HG03571 (cell line): ENCODE measurements around the gene PDLIM3.
"Not testable (repeated sequence)": the region's sequence is repeated elsewhere in the genome, so short reads cannot be mapped to it uniquely, and the experiment has no call there.

Source experiments
- ATAC-seq: cut with Tn5 transposase; IDR thresholded peaks from one replicate; pipeline ENCODE4 v1.9.1; 2021; ENCODE audit not compliant: unreplicated experiment

PDLIM3 gene

DNA sequence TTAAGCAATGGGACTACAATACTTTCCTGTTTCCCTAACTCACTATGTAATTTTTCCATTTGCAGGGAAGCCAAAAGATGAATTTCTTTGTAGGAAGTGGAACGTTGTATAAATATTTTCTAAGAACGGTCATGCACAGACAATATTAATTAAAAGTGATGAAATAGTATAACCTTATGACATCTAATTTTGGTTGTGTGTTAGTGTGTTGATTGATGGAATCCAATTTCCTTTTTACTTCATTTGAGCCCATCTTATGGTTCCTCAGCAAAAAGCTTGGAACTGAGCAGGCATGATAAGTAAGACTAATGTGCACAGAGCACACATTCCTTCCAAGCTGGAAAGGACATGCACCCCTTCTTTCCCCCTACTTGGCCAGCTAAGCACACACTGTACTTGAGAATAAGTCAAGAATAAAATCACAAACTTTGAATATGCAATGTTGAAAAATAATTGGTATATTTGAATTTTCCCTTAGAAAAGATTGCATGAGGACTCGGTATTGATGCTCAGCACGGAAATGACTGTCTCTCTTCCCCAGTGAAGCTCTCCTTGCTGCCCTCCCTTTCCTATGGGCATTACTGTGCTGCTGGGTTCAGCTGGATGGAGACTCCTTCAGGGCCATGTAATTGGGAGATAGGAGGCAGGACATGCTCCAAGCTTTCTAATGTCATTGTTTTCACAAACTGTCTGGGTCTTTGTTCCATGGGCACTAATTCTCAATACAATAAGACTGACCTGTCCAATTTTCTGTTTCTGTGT is 19.2 kb upstream of the PDLIM3 start:
- no peak for ATAC-seq

DNA sequence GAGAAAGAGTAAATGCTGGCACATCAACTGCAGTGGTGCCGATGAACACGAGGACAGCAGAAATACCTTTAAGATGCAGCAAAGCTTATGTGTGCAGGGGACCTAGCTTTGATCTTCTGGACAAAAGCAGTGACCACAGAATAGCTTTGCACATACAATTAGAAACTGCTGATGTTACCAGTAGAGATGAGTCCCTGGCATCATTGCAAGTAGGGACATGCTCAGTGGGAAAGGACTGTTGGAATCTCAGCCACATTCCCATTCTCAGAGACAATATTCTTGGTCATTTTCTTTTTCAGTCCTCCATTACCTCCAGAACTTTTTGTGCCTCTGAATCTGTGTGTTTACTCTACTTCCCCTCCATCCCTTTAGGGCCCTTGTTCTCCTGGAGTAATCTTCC is 16.9 kb upstream of the PDLIM3 start:
- ATAC-seq = no peak

DNA sequence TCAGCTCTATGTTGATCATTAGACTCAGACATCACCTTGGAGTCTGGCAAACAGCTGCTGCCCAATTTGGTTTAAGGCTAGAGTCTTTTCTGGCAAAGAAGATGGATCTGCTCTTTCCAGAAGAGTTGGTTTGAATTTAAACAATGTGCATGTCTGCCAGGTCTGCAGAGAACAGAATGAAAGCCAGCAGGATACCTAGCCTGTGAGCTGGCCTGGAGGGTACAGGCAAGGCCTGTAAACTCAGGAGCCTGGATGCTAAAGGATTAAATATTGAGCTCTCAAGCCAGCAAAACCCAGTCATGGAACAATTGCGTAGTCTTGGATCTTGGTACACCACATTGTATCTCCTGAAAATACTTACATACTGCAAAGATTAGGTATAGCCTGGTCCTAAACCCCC is 15.6 kb upstream of the PDLIM3 start:
- ATAC-seq = no peak

DNA sequence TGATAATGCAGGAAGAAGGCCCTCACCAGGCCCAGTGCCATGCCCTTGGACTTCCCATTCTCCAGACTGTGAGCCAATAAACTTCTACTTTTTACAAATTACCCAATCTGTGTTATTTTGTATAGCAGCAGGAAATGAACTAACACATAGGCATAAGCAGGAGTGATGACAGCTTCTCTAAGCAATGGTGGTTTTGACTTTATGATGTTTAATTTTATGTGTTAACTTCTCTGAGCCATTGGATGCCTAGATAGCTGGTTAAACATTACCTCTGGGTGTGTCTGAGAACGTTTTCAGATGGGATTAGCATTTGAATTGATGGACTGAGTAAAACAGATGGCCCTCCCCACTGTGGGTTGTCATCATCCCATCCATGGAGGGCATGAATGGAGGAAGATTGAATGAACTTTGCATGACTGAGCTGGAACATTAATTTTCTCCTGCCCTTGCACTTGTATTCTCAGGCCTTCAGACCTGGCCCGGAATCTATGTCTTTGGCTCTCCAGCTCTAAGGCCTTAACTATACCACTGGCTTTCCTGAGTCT is 13.9 kb upstream of the PDLIM3 start:
- no peak for ATAC-seq

DNA sequence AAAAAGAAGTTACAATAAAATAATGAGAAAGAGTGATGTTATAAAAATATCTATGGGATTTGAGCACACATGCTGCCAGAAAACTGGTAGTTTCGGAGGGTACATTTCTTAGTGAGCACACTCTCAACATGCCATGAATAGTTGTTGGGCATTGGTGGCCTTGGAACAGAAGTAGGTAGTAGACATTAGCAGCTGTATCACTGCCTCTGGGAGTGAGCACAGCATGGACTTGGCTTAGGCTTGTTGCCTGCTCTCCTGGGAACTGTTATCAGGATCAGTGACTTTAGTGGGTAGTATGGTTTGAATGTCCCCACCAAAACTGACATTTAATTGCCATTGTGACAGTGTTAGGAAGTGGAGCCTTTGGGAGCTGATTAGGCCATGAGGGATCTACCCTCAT is 13.3 kb upstream of the PDLIM3 start:
- no peak for ATAC-seq

DNA sequence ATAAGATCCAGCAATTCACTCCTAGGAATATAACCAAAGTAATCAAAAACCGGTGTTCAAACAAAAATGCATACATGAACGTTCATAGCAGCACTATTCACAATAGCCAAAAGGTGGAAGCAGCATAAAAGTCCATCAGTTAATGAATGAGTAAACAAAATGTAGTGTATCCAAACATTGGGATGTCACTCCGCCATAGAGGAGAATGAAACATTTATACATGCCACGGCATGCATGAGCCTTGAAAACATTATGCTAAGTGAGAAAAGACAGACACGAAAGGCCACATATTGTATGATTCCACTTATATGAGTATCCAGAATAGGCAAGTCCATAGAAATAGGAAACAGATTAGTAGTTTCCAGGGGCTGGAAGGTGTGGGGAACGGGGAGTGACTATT is 11.0 kb upstream of the PDLIM3 start:
- ATAC-seq = no peak

DNA sequence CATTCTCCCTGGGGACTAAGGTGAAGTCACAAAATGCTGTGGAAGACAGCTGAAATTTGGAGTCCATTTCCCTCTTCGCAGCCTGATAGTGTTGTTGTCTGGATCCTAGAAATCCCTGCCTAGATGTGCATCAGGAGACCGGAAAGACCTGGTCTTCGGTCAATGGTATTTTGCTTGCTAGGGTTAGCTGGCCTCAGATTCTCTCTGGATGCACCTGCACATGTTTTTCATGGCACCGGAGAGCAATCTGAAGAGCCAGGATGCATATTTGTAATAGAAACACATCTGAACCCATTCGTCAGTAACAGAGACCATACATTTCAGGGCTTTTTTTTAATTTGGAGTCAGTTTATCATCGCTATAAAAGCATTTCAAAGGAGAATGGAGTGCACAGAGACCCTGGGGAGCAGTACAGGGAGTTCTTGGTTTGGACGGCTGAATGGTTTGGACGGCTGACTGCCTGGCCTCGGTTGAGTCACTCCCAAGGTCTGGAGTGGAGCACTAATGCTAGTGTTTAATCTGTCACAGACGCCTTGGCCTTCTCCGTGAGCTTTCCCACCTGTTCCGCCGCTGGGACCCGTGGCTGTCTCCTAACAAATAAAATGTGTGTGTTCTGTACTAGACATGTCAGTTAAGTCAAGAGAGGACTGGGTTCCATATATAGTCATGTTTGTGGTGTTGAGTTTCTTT is 7.5 kb upstream of the PDLIM3 start:
- no peak for ATAC-seq

DNA sequence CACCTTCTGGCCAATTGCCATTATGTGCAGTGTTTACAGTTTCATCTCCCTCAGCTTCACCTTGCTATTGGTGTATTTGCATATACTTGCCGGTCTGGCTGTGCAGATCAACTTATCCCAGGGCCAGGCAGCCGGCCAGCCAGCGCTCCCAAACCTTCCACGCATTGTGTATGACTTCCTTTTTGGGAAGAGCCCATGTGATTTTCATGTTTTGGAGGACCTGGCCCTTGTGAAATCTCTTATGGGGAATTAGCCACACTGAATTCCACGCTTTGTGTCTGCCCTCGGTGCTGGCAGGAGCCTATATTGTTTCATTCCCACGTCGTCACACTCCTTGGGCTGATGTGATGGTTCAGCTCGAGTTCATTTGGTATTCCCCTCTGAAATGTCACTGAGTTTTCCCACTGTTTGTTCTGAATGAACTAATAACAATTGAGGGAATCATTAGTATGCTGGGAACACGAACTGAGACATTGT is 6.0 kb upstream of the PDLIM3 start:
- ATAC-seq = no peak

DNA sequence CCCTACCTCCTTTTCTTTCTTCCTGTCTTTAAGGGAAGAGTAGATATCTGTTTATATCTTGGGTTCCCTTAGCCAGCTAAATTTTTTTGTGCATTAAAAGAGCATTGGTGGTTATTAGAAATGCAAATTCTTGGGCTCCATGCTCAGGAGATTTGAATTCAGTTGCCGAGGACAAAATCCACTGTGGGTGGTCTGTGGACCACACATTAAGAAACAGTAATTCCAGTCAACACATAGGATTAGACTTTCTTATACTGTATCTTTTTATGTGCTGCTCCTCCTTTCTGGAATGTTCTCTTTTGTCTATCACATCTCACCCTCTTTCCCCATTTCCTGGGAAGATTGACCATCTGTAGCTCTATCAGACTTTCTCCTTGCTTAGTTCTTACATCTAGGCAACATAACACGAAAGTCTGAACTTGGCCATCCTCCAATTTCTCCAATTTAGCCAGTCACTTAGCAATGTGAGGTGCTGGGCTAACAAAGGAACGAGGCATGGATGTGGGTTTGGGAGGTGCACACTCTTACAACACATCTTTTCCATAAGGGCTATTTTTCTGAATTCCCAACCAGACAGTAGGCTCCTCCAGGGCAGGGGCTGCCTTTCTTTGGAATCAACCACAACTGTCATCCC is 5.3 kb upstream of the PDLIM3 start:
- no peak for ATAC-seq

DNA sequence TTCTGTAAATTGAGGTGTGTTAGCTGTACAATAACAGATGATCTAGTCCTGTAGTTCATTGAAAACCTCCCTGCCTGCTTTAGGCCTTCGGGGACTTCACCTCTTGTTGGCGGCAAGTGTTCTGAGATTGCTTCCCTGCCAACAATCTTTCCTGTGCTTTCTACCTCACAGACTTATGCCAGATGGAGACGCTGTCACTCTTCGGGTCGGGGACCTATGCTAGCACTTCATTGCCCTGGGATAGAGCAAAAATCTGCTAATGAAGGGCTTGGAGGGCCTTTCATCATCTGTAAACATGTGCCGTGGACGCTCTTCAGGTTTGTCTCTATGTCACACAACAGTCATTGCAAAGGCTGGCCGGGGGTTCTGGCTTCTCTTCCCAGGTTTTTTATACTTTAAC is 4.7 kb upstream of the PDLIM3 start:
- ATAC-seq = no peak

DNA sequence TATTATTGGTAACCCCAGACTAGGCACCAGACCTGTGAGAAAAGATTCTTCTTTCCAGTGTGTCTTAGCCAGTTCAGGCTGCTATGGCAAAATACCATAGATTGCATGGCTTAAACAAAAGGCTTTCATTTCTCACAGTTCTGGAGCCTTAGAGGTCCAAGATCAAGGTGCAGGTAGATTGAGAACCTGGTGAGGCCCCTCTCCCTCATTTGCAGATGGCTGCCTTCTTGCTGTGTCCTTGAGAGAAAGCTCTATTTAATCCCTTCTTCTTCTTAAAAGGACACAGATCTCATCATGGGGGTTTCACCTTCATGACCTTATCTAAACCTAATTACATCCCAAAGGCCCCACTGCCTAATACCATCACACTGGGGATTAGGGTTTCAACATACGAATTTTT is 3.5 kb upstream of the PDLIM3 start:
- ATAC-seq = no peak

DNA sequence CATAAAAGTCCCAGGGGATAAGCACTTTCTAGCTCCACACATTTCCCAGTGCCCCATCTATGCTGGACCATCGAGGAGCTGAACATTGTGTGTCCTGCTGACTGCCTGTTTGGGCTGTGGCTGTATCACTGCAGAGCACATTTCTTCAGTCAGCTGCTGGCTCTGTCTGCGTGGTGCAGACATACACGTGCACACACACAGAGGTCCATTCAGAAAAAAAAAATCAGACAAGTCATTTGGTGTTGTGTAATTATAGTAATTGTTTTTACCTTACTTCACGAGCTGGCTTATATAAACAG is 1.1 kb upstream of the PDLIM3 start:
- no peak for ATAC-seq

DNA sequence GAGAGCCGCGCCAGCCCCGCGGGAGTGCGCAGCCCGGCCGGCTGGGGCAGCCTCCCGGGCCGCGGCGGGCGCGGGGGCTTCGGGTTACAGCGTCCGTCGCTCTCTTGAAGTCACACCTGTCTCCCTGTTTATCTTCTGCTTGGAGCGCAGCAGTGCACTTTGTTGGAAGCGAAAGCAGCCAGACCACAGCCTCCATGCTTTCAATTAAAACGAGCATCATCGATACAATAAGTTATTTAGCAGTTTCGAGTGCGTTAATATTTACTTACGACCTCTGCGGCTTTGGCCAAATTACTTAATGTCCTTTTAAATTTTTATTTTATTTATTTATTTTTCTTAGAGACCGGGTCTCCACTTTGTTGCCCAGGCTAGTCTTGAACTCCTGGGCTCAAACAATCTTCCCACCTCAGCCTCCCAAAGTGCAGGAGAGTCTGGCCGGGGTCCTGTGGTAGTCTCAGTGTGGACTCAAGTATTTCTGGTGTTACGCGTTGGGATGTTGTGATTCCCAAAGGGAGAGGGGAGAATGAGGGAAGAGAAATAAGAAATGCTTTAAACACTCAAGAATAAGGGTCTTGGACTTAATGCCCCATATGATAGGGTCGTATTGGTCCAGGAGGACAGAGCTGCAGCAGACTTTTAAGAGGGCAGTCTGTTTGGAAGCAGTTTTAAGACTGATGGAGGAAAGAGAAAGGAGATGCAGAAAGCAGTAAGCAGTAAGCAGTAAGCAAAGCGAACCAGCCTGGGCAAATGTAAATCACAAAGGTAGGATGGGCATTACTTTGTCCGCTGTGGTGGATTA is 504 bp upstream of the PDLIM3 start:
- ATAC-seq = no peak

DNA sequence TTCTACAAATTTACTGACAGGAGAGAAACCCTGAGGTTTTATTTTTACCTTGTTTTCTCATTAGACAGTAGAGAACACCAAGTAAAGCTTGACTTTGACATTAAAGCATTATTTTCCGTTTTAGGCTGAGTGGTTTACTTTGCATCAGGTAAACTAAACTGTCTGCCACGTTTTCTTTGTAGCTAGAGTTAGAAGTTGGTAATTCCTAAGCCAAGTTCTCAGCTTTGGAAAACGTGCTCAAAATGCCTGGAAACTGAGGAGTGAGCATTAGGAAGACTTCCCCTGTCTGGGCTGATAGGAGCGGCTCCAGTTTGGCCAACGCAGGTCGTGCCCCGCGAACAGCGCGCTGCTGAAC is 819 bp downstream of the PDLIM3 start:
- no peak for ATAC-seq

DNA sequence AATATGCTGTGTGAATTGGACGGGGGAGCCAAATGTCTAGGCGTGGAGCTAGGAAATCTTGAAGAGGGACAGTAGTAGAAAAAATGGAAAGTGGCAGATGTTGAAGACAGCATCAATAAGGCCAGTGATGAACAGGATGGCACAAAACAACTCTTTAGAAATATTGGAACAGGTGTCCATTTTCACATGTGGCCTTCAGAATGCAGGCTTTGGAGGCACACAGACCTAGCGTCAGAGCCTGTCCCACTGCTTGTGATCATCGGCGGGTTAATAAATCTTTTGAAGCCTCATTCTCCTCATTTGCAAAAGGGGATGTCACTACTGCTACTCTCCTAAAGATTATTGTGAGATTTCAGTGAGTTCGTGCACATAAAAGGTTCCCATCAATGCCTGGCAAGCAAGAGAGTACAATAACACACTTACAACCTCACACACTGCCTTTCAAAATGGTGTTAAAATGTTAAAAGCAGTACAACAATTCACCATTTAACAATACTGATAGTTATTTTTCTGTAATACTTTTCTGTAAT is 2.4 kb downstream of the PDLIM3 start:
- no peak for ATAC-seq

DNA sequence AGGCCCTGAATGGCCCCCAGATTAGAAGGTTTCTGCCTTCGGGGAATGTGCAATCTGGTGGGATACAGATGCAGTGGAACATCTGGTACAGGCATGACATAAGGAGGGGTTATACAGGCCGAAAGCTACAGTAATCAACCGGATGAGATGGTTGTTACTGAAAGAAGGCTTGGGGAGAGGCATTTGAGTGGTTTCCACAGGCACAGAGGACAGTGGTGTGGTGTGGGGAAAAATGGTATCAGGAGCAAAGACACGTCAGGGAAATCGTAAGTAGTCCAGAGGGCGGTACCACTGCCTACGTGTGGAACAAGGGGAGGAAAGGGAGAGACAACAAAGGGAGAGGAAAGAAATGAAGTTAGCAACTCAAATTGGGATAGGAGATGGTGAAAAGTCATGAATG is 3.0 kb downstream of the PDLIM3 start:
- no peak for ATAC-seq

DNA sequence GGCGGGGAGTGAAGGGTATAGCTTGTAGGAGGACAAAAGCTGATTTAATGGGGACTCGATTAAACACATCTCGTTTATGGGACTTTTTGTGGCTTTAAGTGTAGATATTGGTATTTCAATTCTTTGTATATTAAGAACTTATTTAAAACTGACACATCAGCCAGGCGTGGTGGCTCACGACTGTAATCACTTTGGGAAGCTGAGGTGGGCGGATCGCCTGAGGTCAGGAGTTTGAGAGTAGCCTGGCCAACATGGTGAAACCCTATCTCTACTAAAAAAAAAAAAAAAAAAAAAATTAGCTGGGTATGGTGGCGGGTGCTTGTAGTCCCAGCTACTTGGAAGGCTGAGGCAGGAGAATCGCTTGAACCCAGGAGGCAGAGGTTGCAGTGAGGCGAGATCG is 3.7 kb downstream of the PDLIM3 start:
- not testable (repeated sequence) for ATAC-seq

DNA sequence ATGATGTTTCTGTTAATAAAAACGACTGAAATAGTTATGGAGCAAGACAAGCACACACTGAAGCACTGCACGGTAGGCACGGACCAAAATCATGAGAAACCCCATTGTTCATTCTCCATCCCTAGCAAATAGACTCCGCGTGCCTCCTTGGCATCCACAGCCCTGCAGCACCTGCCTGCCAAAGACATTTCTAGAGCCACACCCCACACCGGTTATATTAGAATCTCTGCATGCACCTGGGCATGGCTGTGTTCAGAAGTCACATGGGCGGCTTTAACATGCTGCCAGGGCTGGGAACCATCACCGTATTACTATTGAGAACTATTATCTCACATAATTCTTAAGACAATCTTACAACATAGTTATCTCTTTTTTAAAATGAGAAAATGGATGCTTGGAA is 5.9 kb downstream of the PDLIM3 start:
- no peak for ATAC-seq

DNA sequence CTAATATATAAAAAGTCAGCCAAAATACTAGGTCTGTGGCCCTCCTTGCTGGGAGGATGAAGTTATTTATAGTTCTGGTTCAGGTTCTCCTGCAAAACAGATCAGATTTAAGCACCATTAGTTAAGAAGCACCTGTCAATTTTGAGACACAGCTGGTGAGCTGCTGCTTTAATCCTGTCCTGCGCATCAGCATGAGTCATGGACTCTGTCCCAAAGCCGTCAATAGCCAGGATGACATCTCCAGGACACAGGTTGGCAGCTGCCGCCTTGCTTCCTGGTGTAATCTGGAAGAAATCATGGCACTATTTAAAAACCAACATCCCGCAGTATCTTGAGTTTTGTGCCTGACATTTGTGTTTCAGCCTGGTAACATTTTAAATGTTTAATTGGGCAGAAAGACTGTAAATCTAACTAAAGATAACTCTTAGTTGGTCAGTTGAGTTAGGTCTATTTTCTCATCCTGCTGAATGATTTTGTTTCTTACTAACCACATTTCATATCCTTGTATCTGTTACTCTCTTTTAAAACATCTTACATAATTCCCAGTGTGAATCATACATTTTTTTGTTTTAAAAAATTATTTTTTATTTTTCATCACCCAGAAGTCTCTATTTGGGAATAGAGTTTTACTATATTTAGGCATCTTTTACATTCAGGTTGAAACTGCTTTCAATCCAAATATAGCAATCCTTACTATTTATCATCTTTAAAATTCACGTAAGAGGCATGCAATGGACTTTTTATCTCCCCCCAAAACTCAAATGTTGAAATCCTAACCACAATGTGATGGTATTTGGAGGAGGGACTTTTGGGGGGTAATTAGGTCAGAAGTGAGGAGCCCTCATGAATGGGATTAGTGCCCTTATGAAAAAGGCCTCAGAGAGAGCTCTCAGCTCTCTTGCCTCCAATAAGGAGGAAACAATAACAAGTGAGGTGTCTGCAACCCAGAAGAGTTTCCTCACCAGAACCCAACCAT is 10.1 kb downstream of the PDLIM3 start:
- ATAC-seq = no peak

DNA sequence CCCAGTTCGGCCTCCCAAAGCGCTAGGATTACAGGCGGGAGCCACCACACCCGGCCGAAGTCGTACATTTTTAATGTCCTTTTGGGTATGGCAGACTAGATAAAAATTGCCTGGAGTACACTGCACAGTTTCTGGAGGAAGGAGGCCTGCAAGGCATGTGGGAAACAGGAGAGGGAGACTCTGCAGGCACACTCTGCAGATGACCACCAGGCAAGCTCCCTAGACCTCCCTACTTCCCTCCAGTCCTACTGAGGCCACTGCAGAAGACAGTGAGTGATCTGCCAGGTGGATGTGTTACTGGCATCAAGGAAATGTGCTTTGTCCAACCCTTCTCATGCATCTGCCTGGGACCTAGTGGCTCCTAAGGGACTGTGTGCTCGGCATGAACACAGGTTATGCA is 11.4 kb downstream of the PDLIM3 start:
- no peak for ATAC-seq
